Karpas-422 (cell line): ENCODE results near the gene ZNF768. TPM values are rescaled to one million over a fixed set of nuclear protein-coding genes. Genes with fewer than 3 reads are reported as not detected.
"Not testable (repeated sequence)": the region's sequence is repeated elsewhere in the genome, so short reads cannot be mapped to it uniquely, and the experiment has no call there.

Source experiments
- DNase-seq: peaks from one replicate; pipeline ENCODE4 v3.0.0-alpha.2; 2015
- H2AFZ ChIP-seq: fragments of 200-600 bp; sonication (generic); 2 replicates; pipeline ENCODE4 v1.6.1; 2014; ENCODE audit warnings: antibody characterized with exemption, low read length, mixed read lengths
- H3K27ac ChIP-seq: fragments of 200-600 bp; sonication (generic); 2 replicates; pipeline ENCODE4 v1.5.1; 2014; ENCODE audit warnings: mild to moderate bottlenecking, low read length, moderate library complexity
- H3K27me3 ChIP-seq: fragments of 200-600 bp; sonication (generic); 2 replicates; pipeline ENCODE4 v1.6.1; 2014; ENCODE audit warnings: low read length, mixed read lengths
- H3K36me3 ChIP-seq: fragments of 200-600 bp; sonication (generic); 2 replicates; pipeline ENCODE4 v1.6.1; 2014; ENCODE audit warnings: low read length, mixed read lengths; ENCODE audit not compliant: insufficient read depth
- H3K4me1 ChIP-seq: fragments of 200-600 bp; sonication (generic); 2 replicates; pipeline ENCODE4 v1.6.1; 2014; ENCODE audit warnings: mild to moderate bottlenecking, low read length, mixed read lengths
- H3K4me2 ChIP-seq: fragments of 200-600 bp; sonication (generic); 2 replicates; pipeline ENCODE4 v1.6.1; 2014; ENCODE audit warnings: low read length, low read depth, mild to moderate bottlenecking; ENCODE audit not compliant: poor library complexity, severe bottlenecking
- H3K4me3 ChIP-seq: fragments of 200-600 bp; sonication (generic); 2 replicates; pipeline ENCODE4 v1.5.1; 2014; ENCODE audit warnings: mild to moderate bottlenecking, antibody characterized with exemption, low read length, mixed read lengths
- H3K79me2 ChIP-seq: fragments of 200-600 bp; sonication (generic); 2 replicates; pipeline ENCODE4 v1.6.1; 2014; ENCODE audit warnings: mild to moderate bottlenecking, low read length, mixed read lengths
- H3K9ac ChIP-seq: fragments of 200-600 bp; sonication (generic); 2 replicates; pipeline ENCODE4 v1.6.0; 2014; ENCODE audit warnings: low read length
- H3K9me2 ChIP-seq: fragments of 200-600 bp; sonication (generic), shearing (Covaris generic); replicated peaks from 2 replicates; pipeline ENCODE4 v1.6.0; 2014; ENCODE audit warnings: mild to moderate bottlenecking, low read length, moderate library complexity; ENCODE audit not compliant: insufficient read depth
- H3K9me3 ChIP-seq: fragments of 300-700, 200-600 bp; sonication (generic); 2 replicates; pipeline ENCODE4 v1.6.1; 2014; ENCODE audit warnings: low read length, mixed read lengths
- H4K20me1 ChIP-seq: fragments of 200-600 bp; sonication (generic); 2 replicates; pipeline ENCODE4 v1.6.1; 2014; ENCODE audit warnings: mild to moderate bottlenecking, antibody characterized with exemption, low read length, low read depth; ENCODE audit not compliant: insufficient read depth
- small RNA-seq: library from RNA; depleted of rRNA; stranded (forward); fragments of <200 nt; gene quantifications from one replicate; pipeline ENCODE3, GENCODE V24; 2014
- total RNA-seq: library from RNA; depleted of rRNA; stranded (reverse); fragments of >200 nt; shearing (Covaris generic); gene quantifications from 2 replicates; pipeline ENCODE4 v1.2.3, GENCODE V29; 2014; ENCODE audit warnings: low replicate concordance; rRNA removed

The ZNF768 gene
- total RNA-seq, 1 experiment from 2014 or later, result 59.4 TPM

DNA sequence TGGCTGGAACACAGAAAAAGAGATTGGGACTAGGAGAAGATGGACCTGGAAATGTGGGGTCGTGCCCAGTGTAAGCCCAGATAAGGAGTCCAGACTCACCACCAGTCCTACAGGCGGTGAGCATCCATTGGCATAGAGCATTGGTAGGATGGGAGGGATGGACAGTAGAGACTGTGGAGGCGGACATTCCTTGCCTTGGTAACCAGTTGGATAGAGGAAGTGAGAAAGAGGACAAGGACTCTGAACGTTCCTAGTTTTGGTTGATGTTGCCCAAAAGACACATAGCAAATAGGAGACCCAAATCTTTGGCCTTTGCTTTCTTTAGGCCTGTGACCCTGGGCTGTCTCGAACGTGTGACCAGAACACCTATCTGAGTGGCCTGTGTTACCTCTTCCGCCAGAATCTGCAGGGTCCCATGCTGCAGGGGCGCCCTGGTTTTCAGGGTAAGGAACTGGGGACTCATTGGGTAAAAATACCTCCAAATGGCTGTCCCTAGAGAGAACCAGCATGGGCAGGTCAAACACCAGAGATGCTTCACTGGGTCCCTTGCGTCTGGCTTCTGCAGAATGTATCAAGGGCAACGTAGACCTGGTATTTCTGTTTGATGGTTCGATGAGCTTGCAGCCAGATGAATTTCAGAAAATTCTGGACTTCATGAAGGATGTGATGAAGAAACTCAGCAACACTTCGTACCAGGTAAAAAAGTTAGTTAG, 47.4 kb downstream of the ZNF768 start:
- Histone ChIP-seq H3K4me2 (no peak overlapping the region), H3K4me1 (peaks cover 5% of the 10 kb centered on the region), H3K9me3 (no peaks in the 10 kb centered on the region), H3K27me3 (no peaks in the 10 kb centered on the region), H3K4me3 (no peak overlapping the region), H3K36me3 (no peaks in the 10 kb centered on the region), H3K79me2 (no peaks in the 10 kb centered on the region), H3K27ac (no peak overlapping the region), H3K9me2 (no peaks in the 10 kb centered on the region), H2AFZ (no peak overlapping the region), H3K9ac (no peak overlapping the region), H4K20me1 (no peaks in the 10 kb centered on the region)
- DNase-seq, result no peak

DNA sequence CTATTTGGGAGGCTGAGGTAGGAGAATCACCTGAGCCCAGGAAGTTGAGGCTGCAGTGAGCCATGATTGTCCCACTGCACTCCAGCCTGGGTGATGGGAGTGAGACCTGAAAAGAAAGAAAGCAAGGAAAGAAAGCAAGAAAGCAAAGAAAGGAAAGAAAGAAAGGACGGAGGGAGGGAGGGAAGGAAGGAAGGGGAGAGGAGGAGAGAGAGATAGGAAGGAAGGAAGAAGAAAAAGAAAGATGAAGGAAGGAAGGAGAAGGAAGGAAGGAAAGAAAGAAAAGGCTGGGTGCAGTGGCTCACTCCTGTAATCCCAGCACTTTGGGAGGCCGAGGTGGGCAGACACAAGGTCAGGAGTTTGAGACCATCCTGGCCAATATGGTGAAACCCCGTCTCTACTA, 48.6 kb downstream of the ZNF768 start:
- not testable (repeated sequence) for H3K4me2 ChIP-seq, H3K4me1 ChIP-seq, H4K20me1 ChIP-seq, DNase-seq, H3K9me2 ChIP-seq, H2AFZ ChIP-seq, H3K9ac ChIP-seq, H3K27me3 ChIP-seq, H3K4me3 ChIP-seq, H3K9me3 ChIP-seq, H3K79me2 ChIP-seq, H3K36me3 ChIP-seq, H3K27ac ChIP-seq

DNA sequence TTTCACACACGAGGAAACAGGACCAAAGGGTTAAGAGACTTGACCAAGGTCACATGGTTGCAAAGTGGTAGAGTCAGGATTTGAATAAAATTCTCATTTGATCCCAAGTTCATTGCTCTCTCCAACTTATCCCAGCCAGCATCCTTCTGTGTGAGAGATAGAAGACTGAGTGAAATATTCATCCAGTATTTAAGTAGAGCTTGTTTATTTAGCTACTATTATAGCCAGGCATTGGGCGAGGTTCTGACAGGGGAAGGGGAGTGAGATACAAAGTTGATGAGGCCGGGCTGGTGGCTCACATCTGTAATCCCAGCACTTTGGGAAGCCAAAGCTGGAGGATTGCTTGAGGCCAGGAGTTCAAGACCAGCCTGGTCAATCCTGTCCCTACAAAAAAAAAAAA, 49.4 kb downstream of the ZNF768 start:
- DNase-seq, result no peak
- Histone ChIP-seq H3K4me3 (no peak overlapping the region), H3K9ac (no peak overlapping the region), H3K4me2 (no peak overlapping the region), H2AFZ (no peak overlapping the region), H3K27ac (no peak overlapping the region), H3K4me1 (peaks cover 11% of the 10 kb centered on the region), H4K20me1 (no peaks in the 10 kb centered on the region), H3K79me2 (no peaks in the 10 kb centered on the region), H3K9me2 (no peaks in the 10 kb centered on the region), H3K27me3 (no peaks in the 10 kb centered on the region), H3K36me3 (no peaks in the 10 kb centered on the region), H3K9me3 (no peaks in the 10 kb centered on the region)

DNA sequence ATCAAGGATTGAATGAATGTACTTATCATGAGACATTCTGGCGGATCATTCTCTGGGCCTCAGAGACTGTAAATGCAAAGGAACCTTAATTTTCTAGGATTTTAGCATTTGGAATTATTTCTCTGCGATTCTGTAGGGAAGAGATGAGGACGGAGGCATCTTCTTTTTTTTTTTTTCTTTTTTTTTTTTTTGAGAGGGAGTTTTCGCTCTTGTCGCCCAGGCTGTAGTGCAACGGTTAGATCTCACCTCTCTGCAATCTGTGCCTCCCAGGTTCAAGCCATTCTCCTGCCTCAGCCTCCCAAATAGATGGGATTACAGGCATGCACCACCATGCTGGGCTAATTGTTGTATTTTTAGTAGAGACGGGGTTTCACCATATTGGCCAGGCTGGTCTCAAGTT, 51.7 kb downstream of the ZNF768 start:
- no peaks in the 10 kb centered on the region for H3K9me3 ChIP-seq
- peaks cover 33% of the 10 kb centered on the region for H3K4me1 ChIP-seq
- no peaks in the 10 kb centered on the region for H3K79me2 ChIP-seq
- no peak overlapping the region for H3K4me2 ChIP-seq
- no peak overlapping the region for H3K9ac ChIP-seq
- H2AFZ ChIP-seq, result no peak overlapping the region
- no peaks in the 10 kb centered on the region for H3K36me3 ChIP-seq
- H3K9me2 ChIP-seq, result no peaks in the 10 kb centered on the region
- H3K27ac ChIP-seq, result no peak overlapping the region
- DNase-seq, result no peak
- no peaks in the 10 kb centered on the region for H3K27me3 ChIP-seq
- H4K20me1 ChIP-seq, result no peaks in the 10 kb centered on the region
- H3K4me3 ChIP-seq, result no peak overlapping the region

DNA sequence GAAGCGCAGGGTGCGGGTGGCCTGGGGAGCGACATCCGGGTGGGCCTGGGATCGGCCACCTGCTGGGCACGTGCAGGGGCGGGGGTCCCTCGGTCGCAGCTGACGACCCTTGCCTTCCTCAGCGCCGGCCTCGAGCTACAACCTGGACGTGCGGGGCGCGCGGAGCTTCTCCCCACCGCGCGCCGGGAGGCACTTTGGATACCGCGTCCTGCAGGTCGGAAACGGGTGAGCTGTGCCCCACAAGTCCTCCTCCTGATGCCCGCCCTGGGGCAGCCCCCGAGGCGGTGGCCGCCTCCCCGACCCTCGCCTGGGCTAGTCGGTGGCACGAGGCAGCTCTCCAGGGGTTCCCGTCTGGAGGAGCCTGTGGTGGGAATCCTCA, 52.3 kb downstream of the ZNF768 start:
- no peaks in the 10 kb centered on the region for H3K79me2 ChIP-seq
- no peak overlapping the region for H2AFZ ChIP-seq
- H3K36me3 ChIP-seq, result no peaks in the 10 kb centered on the region
- H3K9me2 ChIP-seq, result no peaks in the 10 kb centered on the region
- H3K27me3 ChIP-seq, result no peaks in the 10 kb centered on the region
- no peak overlapping the region for H3K9ac ChIP-seq
- DNase-seq, result no peak
- H4K20me1 ChIP-seq, result no peaks in the 10 kb centered on the region
- H3K4me2 ChIP-seq, result no peak overlapping the region
- peaks cover 34% of the 10 kb centered on the region for H3K4me1 ChIP-seq
- H3K27ac ChIP-seq, result no peak overlapping the region
- H3K4me3 ChIP-seq, result no peak overlapping the region
- H3K9me3 ChIP-seq, result no peaks in the 10 kb centered on the region

Small RNAs within 50 kb of the gene (small RNA-seq; reads per million reads assigned to genes)
- gene MIR4518 (not detected), gene RNU7-61P (not detected)

Other genes starting within 250 kb of the ZNF768 start
- gene CD2BP2, start 171.3 kb downstream of the ZNF768 start, total RNA-seq, result 45.4 and 65.1 TPM in 2 replicates
- gene TBC1D10B, start 156.1 kb downstream of the ZNF768 start, total RNA-seq, result 31.2 and 45.5 TPM in 2 replicates
- not detected in 2 replicates for gene MYL11, start 151.8 kb downstream of the ZNF768 start, total RNA-seq
- gene SEPTIN1, start 144.0 kb downstream of the ZNF768 start, total RNA-seq, result 64.1 and 117 TPM in 2 replicates
- 18.2 and 20.5 TPM in 2 replicates for gene ZNF48, start 131.1 kb downstream of the ZNF768 start, total RNA-seq
- 13.1 and 20.0 TPM in 2 replicates for gene ZNF771, start 119.0 kb downstream of the ZNF768 start, total RNA-seq
- gene DCTPP1, start 96.5 kb downstream of the ZNF768 start, total RNA-seq, result 31.3 and 48.5 TPM in 2 replicates
- gene SEPHS2, start 80.7 kb downstream of the ZNF768 start, total RNA-seq, result 16.3 and 21.8 TPM in 2 replicates
- gene ITGAL, start 53.8 kb downstream of the ZNF768 start, total RNA-seq, result 0.07 and 0.51 TPM in 2 replicates
- 9.8 and 16.9 TPM in 2 replicates for gene ZNF747, start 8.3 kb upstream of the ZNF768 start, total RNA-seq
- 7.0 and 15.8 TPM in 2 replicates for gene ZNF764, start 31.8 kb upstream of the ZNF768 start, total RNA-seq
- 18.0 and 24.9 TPM in 2 replicates for gene ZNF688, start 45.1 kb upstream of the ZNF768 start, total RNA-seq
- 14.9 and 20.8 TPM in 2 replicates for gene ZNF785, start 59.1 kb upstream of the ZNF768 start, total RNA-seq
- gene ZNF689, start 83.8 kb upstream of the ZNF768 start, total RNA-seq, result 6.9 and 7.5 TPM in 2 replicates
- 17.4 and 42.0 TPM in 2 replicates for gene PRR14, start 124.4 kb upstream of the ZNF768 start, total RNA-seq
- 32.9 and 36.1 TPM in 2 replicates for gene FBRS, start 131.9 kb upstream of the ZNF768 start, total RNA-seq
- gene SRCAP, start 172.6 kb upstream of the ZNF768 start, total RNA-seq, result 13.2 and 21.2 TPM in 2 replicates
- gene PHKG2, start 221.9 kb upstream of the ZNF768 start, total RNA-seq, result 32.3 and 35.5 TPM in 2 replicates
- gene CFAP119, start 235.5 kb upstream of the ZNF768 start, total RNA-seq, result 8.9 and 15.0 TPM in 2 replicates
- gene RNF40, start 235.8 kb upstream of the ZNF768 start, total RNA-seq, result 57.9 and 66.4 TPM in 2 replicates